Cardiac muscle cell (in vitro differentiated cells and primary cell): ENCODE results near the gene ZSCAN21. TPM values are rescaled to one million over a fixed set of nuclear protein-coding genes. Genes with fewer than 3 reads are reported as not detected.

Experiments
- DNase-seq, 2 donors: peaks; one replicate each; pipeline versions ENCODE4 v3.0.0 to v3.0.0-alpha.2; 2010 to 2017; ENCODE audit warnings: low read depth in 1 of 2, low spot score in 1 of 2
- H3K27ac ChIP-seq: fragments of 200-600 bp; sonication (generic); 2 replicates; pipeline ENCODE4 v1.5.1; 2016
- H3K27me3 ChIP-seq: fragments of 200-600 bp; sonication (generic); 2 replicates; pipeline ENCODE4 v1.6.0; 2016; ENCODE audit warnings: control low read depth
- H3K36me3 ChIP-seq: fragments of 200-600 bp; sonication (generic); 2 replicates; pipeline ENCODE4 v1.5.1; 2016; ENCODE audit warnings: control low read depth
- H3K4me1 ChIP-seq: fragments of 200-600 bp; sonication (generic); 2 replicates; pipeline ENCODE4 v1.8.1; 2017; ENCODE audit warnings: low read depth, mild to moderate bottlenecking, mixed run types
- H3K4me3 ChIP-seq: fragments of 200-600 bp; sonication (generic); 2 replicates; pipeline ENCODE4 v1.5.1; 2016; ENCODE audit warnings: mild to moderate bottlenecking
- H3K9me3 ChIP-seq: fragments of 200-600 bp; sonication (generic); 2 replicates; pipeline ENCODE4 v1.5.1; 2017; ENCODE audit warnings: low read depth, mild to moderate bottlenecking, control low read depth
- CTCF ChIP-seq: IDR thresholded peaks from 2 replicates; pipeline ENCODE4 v1.5.1; 2012; ENCODE audit warnings: low read depth, mild to moderate bottlenecking, low read length
- polyA plus RNA-seq: library from polyadenylated mRNA; unstranded; fragments of >200 nt; fragmentation: Nextera tagmentation; extraction: Ambion mirVana; gene quantifications from 2 replicates; pipeline ENCODE4 v1.2.1, GENCODE V29; 2016
- total RNA-seq: library from RNA; depleted of rRNA; stranded (reverse); fragments of >200 nt; gene quantifications from 2 replicates; pipeline ENCODE4 v1.2.3, GENCODE V29; 2016

The ZSCAN21 gene
- total and polyA plus RNA-seq, 2 experiments from 2014 or later: 11.3 to 23.3 TPM

- peaks cover 33% of the 10 kb centered on the region for H3K36me3 ChIP-seq
- no peak for DNase-seq
Observed at GRCh38 chr7:100107890-100108289, 58.3 kb downstream of the ZSCAN21 start.

GRCh38 chr7:100109521-100110163, 60.1 kb downstream of the ZSCAN21 start:
- TF ChIP-seq CTCF: no peak
- no peaks in the 10 kb centered on the region for H3K27me3 ChIP-seq
- H3K4me3 ChIP-seq: no peak overlapping the region
- peaks cover 33% of the 10 kb centered on the region for H3K36me3 ChIP-seq
- H3K9me3 ChIP-seq: no peaks in the 10 kb centered on the region
- no peak for DNase-seq
- H3K27ac ChIP-seq: no peak overlapping the region
- no peaks in the 10 kb centered on the region for H3K4me1 ChIP-seq

More at GRCh38 chr7:100107890-100108289, 58.3 kb downstream of the ZSCAN21 start:
- Histone ChIP-seq H3K4me1 (no peaks in the 10 kb centered on the region), H3K4me3 (no peak overlapping the region), H3K27me3 (no peaks in the 10 kb centered on the region), H3K9me3 (no peaks in the 10 kb centered on the region), H3K27ac (no peak overlapping the region)
- no peak for TF ChIP-seq CTCF

- no peak for DNase-seq
- Histone ChIP-seq H3K27me3 (no peaks in the 10 kb centered on the region), H3K4me3 (no peak overlapping the region), H3K9me3 (no peaks in the 10 kb centered on the region), H3K4me1 (no peaks in the 10 kb centered on the region), H3K27ac (no peak overlapping the region), H3K36me3 (peaks cover 32% of the 10 kb centered on the region)
- no peak for TF ChIP-seq CTCF
Observed at GRCh38 chr7:100111156-100111555, 61.6 kb downstream of the ZSCAN21 start.

GRCh38 chr7:100111914-100112313, 62.3 kb downstream of the ZSCAN21 start:
- no peaks in the 10 kb centered on the region for H3K27me3 ChIP-seq
- no peaks in the 10 kb centered on the region for H3K4me1 ChIP-seq
- H3K27ac ChIP-seq: no peak overlapping the region
- no peaks in the 10 kb centered on the region for H3K9me3 ChIP-seq
- no peak overlapping the region for H3K4me3 ChIP-seq
- no peak for DNase-seq
- peaks cover 27% of the 10 kb centered on the region for H3K36me3 ChIP-seq
- TF ChIP-seq CTCF: no peak

Other genes with a start within 250 kb of the ZSCAN21 start
- 0.07 TPM in 1 of 2 replicates, not detected in the other for gene CYP3A43, start 221.8 kb upstream of the ZSCAN21 start, total RNA-seq
- 0.22 and 0.42 TPM in 2 replicates for gene CYP3A43, start 221.8 kb upstream of the ZSCAN21 start, polyA plus RNA-seq
- not detected in 2 replicates for gene OR2AE1, start 172.7 kb upstream of the ZSCAN21 start, total RNA-seq
- not detected in 2 replicates for gene OR2AE1, start 172.7 kb upstream of the ZSCAN21 start, polyA plus RNA-seq
- 3.1 and 6.0 TPM in 2 replicates for gene TRIM4, start 130.2 kb upstream of the ZSCAN21 start, total RNA-seq
- gene TRIM4, start 130.2 kb upstream of the ZSCAN21 start, polyA plus RNA-seq: 4.0 and 4.2 TPM in 2 replicates
- not detected in 2 replicates for gene GJC3, start 120.2 kb upstream of the ZSCAN21 start, total RNA-seq
- gene GJC3, start 120.2 kb upstream of the ZSCAN21 start, polyA plus RNA-seq: not detected in 2 replicates
- gene AZGP1, start 73.7 kb upstream of the ZSCAN21 start, total RNA-seq: 0.39 TPM in 1 of 2 replicates, not detected in the other
- gene AZGP1, start 73.7 kb upstream of the ZSCAN21 start, polyA plus RNA-seq: not detected in 2 replicates
- gene ZKSCAN1, start 34.2 kb upstream of the ZSCAN21 start, total RNA-seq: 17.4 and 33.7 TPM in 2 replicates
- 22.3 and 38.1 TPM in 2 replicates for gene ZKSCAN1, start 34.2 kb upstream of the ZSCAN21 start, polyA plus RNA-seq
- 35.0 and 45.5 TPM in 2 replicates for gene ZNF3, start 31.9 kb downstream of the ZSCAN21 start, total RNA-seq
- 37.2 and 53.6 TPM in 2 replicates for gene ZNF3, start 31.9 kb downstream of the ZSCAN21 start, polyA plus RNA-seq
- 69.6 and 80.0 TPM in 2 replicates for gene COPS6, start 39.2 kb downstream of the ZSCAN21 start, total RNA-seq
- gene COPS6, start 39.2 kb downstream of the ZSCAN21 start, polyA plus RNA-seq: 277 and 315 TPM in 2 replicates
- gene MCM7, start 51.6 kb downstream of the ZSCAN21 start, total RNA-seq: 68.9 and 88.3 TPM in 2 replicates
- 77.2 and 105 TPM in 2 replicates for gene MCM7, start 51.6 kb downstream of the ZSCAN21 start, polyA plus RNA-seq
- 31.7 and 35.2 TPM in 2 replicates for gene AP4M1, start 51.9 kb downstream of the ZSCAN21 start, total RNA-seq
- 15.8 and 29.3 TPM in 2 replicates for gene AP4M1, start 51.9 kb downstream of the ZSCAN21 start, polyA plus RNA-seq
- gene TAF6, start 69.6 kb downstream of the ZSCAN21 start, total RNA-seq: 104 and 163 TPM in 2 replicates
- gene TAF6, start 69.6 kb downstream of the ZSCAN21 start, polyA plus RNA-seq: 99.4 and 112 TPM in 2 replicates
- gene CNPY4, start 69.9 kb downstream of the ZSCAN21 start, total RNA-seq: 13.8 and 16.8 TPM in 2 replicates
- 18.4 and 18.9 TPM in 2 replicates for gene CNPY4, start 69.9 kb downstream of the ZSCAN21 start, polyA plus RNA-seq
- gene MBLAC1, start 77.2 kb downstream of the ZSCAN21 start, total RNA-seq: 3.7 and 4.2 TPM in 2 replicates
- gene MBLAC1, start 77.2 kb downstream of the ZSCAN21 start, polyA plus RNA-seq: 4.3 and 5.1 TPM in 2 replicates
- gene LAMTOR4, start 99.1 kb downstream of the ZSCAN21 start, total RNA-seq: 193 and 199 TPM in 2 replicates
- 258 and 280 TPM in 2 replicates for gene LAMTOR4, start 99.1 kb downstream of the ZSCAN21 start, polyA plus RNA-seq
- gene TRAPPC14, start 108.9 kb downstream of the ZSCAN21 start, total RNA-seq: 14.2 and 22.7 TPM in 2 replicates
- gene TRAPPC14, start 108.9 kb downstream of the ZSCAN21 start, polyA plus RNA-seq: 10.4 and 25.0 TPM in 2 replicates
- 2.0 and 5.0 TPM in 2 replicates for gene GAL3ST4, start 118.8 kb downstream of the ZSCAN21 start, total RNA-seq
- gene GAL3ST4, start 118.8 kb downstream of the ZSCAN21 start, polyA plus RNA-seq: 3.8 and 5.0 TPM in 2 replicates
- gene GPC2, start 127.6 kb downstream of the ZSCAN21 start, total RNA-seq: 37.4 and 47.9 TPM in 2 replicates
- gene GPC2, start 127.6 kb downstream of the ZSCAN21 start, polyA plus RNA-seq: 29.8 and 32.1 TPM in 2 replicates
- gene STAG3, start 128.1 kb downstream of the ZSCAN21 start, total RNA-seq: 1.6 and 2.0 TPM in 2 replicates
- 5.8 and 6.8 TPM in 2 replicates for gene STAG3, start 128.1 kb downstream of the ZSCAN21 start, polyA plus RNA-seq
- gene PVRIG, start 170.2 kb downstream of the ZSCAN21 start, total RNA-seq: 0.15 TPM in 1 of 2 replicates, not detected in the other
- 0.67 and 2.3 TPM in 2 replicates for gene PVRIG, start 170.2 kb downstream of the ZSCAN21 start, polyA plus RNA-seq